DMS53 (cell line): ENCODE data around the gene SPATA25.

Source experiments
- DNase-seq: peaks from one replicate; lab custom pipeline; 2025; lab: John Stamatoyannopoulos, UW

Gene SPATA25

DNA sequence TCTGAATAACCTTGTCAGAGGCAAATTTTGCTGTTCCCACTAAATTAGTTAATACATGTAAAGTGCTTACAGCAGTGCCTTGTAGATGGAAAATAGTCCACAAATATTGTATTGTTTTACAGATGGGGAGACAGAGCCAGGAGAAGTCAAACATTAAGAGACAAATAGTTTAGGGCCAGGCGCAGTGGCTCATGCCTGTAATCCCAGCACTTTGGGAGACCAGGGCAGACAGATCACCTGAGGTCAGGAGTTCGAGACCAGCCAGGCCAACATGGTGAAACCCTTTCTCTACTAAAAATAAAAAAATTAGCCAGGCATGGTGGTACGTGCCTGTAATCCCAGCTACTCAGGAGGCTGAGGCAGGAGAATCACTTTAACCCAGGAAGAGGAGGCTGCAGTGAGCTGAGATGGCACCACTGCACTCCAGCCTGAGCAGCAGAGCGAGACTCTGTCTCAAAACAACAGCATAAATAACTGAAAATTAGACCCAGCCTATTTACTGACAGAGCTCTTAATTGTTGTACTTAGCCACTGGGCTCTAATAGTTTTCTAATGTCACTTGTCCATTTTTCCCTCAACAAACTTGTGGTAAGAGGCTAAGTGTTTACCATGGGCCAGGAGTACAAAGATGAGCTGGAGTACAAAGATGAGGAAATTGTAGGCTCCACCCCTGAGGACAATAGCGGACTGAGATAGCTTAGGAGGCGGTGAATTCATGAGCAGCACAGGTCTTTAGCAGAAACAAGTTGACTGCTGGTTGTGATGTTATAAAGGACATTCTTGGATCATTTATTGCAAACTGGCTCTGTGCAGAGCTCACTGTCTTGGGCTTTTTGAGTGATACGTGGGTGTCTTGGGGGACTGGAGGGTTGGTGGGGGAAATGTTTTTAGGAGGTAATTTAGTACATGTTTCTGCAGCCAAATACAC, 23.6 kb downstream of the SPATA25 start:
- peak; percentile 38 for DNase-seq

DNA sequence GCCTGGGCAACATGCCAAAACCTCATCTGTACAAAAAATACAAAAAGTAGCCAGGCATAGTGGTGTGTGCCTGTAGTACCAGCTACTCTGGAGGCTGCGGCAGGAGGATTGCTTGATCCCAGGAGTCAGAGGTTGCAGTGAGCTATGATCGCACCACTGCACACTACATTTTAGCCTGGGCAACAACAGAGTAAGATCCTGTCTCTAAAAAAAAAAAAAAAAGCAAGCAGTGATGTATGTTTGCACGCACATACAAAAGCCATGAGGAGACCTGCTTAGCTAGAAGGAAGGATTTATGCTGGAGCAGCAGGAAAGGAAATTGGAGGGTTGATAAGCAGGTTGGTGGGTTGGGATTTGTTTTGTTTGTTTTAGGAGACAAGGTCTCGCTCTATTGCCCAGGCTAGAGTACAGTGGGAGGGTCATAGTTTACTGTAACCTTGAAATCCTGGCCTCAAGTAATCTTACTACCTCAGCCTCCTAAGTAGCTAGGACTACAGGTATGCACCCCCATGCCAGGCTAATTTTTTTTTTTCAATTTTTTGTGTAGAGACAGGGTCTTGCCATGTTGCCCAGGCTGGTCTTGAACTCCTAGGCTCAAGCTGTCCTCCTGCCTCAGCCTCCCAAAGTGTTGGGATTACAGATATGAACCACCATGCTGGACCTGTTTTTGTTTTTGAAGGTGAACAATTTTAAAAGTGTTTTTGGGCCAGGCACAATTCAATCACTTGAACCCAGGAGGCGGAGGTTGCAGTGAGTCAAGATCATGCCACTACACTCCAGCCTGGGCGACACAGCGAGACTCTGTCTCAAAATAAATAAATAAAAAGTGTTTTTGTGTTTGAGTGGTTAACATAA, 26.0 kb downstream of the SPATA25 start:
- DNase-seq: peak; percentile 85

DNA sequence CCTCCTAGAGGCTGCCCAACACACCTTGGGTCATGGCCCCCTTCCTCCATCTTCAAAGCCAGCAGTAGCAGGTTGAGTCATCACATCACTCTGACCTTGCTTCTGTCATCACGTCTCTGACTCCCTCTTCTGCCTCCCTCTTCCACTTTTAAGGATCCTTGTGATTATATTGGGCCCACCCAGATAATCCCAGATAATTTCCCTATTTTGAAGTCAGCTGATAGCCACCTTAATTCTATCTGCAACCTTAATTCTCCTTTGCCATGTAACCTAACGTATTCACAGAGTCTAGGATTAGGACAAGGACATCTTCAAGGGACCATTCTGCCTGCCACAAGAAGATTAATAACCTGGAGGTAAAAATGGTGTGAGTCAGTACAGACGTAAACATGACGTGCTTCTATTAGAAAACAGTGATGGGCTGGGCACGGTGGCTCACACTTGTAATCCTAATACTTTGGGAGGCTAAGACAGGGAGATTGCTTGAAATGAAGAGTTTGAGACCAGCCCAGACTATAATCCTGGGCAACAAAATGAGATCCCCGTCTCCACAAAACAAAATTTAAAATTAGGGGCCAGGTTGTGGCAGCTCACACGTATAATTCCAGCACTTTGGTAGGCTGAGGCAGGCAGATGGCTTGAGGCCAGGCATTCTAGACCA, 26.7 kb downstream of the SPATA25 start:
- peak; percentile 50 for DNase-seq

DNA sequence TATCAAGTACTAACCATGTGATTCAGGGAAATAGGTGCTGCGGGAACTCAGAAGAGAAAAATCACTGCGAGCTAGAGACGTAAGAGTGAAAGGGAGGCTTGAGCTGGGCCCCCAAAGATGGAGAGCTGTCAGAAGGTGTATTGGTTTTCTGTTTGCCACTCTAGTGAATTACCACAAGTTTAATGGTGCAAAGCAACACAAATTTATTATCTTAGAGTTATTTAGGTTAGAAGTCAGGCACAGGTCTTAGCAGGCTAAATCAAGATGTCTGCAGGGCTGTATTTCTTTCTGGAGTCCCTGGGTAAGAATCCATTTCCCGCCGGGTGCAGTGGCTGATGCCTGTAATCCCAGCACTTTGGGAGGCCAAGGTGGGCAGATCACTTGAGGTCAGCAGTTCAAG, 27.5 kb downstream of the SPATA25 start:
- DNase-seq: no peak

DNA sequence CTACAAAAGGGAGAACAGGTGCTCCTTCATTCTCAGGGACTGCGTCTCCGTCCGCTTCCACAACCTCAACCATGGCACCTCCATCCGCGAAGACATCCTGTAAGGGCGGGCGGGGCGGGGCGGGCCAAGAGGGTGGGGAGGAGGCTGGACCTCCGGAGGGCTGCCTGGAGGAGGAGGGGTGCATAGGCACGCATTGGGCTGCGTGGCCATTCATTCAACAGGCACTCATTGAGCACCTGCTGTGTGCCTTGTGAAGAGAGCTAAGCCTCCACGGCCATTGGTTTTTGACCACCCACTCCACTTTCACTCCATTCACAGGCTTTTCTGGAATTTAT, 29.6 kb downstream of the SPATA25 start:
- peak; percentile 81 for DNase-seq

DNA sequence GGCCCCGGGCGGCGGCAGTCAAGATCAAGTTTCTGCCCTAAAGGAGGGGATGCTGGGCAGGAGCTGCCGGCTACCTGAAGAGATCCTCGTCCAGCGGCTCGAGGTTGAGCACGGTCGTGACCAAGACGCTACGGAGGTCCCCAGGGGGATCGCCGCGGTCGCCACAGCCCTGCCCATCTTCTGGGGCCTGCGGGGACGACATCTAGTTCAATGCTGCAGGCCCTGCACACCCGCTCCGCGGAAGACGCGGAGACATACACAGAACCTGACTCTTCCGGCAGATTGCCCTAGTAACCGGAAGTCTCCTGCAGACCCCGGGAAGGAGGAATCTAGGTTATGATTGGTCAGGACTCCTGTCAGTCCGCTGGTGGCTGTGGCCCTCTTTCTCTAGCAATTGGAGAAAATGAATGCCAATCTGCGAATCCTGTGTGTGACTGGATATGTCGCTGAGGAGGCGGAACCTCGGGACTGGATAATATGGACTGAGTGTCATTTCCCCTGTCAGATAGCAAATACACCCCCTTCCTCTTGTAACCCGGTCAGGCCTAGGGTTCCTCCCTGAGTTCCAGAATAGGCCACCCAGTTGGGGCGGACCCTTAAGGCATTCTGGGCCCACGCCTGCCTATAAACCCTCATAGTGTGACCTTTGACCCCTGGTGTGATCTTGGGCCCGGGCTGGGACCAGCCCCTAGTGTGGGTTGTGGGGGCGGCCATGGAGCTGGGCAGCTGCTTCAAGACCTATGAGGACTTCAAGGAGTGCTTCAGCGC, 30.1 kb downstream of the SPATA25 start, which contains the start of the genes ACOT8 and ZSWIM3:
Gene ACOT8 (minus strand): TSS at position 279 of the 768 bp plus-strand sequence. CDS start 77 bp downstream, at position 202.
Gene ZSWIM3 (plus strand): TSS at position 501 of the 768 bp plus-strand sequence. CDS start 212 bp downstream, at position 713.
- peak; percentile 100 for DNase-seq

DNA sequence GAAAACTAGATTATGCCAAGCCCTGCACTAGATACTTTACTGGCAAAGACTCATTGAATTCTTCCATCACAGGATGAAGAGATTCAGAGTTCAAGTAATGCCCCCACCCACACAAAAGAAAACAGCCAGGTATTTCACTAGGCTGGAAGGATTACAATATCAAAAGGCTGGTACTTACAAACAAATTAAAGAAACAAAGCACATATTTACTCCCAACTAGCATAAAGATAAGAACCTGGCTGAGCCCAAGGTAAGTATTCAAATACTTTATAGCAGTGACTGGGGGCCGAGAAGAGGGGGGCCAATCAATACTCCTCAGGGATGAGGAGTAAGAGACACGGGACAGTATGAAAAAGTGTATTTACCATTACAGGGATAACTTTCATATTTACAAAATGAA, 33.9 kb downstream of the SPATA25 start:
- no peak for DNase-seq

DNA sequence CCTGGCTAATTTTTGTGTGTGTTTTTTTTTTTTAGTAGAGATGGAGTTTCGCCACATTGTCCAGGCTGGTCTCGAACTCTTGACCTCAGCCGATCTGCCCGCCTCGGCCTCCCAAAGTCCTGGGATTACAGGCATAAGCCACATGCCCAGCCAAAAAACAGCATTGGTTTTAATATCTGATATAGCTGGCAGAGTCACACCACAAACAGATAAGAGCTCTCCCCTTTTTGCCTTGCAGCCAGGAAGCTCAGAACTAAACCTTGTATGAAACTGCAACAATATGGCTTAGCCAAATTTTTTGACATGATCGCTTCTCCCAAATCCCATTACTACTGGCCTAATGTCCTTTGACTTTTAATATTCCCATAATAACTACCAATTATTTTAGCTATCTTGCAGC, 35.1 kb downstream of the SPATA25 start:
- no peak for DNase-seq

DNA sequence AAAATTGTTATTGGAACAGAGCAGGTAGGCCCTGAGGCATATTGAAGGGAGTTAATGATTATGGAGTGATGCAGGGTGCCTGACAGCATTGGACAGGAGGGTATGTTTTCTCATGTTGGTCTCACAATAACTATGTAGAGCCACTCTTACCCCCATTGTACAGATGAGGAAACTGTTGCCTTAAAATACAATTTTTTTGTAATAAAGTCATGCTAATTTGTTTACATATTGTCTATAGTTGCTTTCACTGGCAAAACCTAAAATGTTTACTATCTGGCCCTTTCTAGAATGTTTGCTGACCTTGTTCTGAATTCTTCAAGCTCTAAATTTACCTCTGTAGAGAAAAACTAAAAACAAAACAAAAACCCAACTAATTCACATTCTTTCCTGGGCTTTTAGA, 35.9 kb downstream of the SPATA25 start:
- no peak for DNase-seq

DNA sequence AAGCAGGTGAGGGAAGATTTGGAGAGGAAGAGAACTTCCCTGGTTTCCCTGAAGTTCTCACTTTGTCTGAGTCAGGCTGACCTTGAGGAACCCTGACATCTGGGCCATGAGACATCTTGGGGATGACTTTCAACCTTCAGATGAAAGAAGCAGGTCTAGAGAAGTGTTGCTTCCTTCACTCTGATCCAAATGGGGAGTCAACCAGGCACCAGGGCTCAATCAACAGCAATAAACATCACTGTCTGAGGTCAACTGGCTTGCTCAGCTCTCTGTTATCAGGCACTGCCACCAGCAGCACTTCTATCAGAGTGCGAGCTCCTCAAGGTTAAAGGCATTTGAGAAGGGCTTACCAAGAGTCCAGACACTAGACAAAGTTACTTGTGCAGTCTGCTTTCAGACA, 36.5 kb downstream of the SPATA25 start:
- no peak for DNase-seq

DNA sequence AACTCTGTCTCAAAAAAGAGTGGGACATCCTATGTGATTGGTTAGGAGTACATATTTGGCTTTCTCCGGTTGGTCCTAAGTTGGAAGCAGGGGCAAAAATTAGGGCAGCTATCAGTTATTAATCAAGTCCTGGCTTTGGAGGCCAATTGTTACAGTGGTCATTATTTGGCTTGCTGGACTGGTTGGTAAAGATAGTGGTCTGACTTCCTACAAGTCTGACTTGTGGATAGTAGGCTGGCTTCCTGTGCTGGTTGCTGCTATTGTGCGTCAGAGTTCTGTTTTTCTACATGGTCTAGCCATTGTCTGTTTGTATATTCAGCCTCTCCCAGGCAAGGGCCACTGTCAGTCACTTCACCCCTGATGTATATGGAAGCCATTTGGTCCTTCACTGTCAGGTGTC, 37.2 kb downstream of the SPATA25 start:
- no peak for DNase-seq

DNA sequence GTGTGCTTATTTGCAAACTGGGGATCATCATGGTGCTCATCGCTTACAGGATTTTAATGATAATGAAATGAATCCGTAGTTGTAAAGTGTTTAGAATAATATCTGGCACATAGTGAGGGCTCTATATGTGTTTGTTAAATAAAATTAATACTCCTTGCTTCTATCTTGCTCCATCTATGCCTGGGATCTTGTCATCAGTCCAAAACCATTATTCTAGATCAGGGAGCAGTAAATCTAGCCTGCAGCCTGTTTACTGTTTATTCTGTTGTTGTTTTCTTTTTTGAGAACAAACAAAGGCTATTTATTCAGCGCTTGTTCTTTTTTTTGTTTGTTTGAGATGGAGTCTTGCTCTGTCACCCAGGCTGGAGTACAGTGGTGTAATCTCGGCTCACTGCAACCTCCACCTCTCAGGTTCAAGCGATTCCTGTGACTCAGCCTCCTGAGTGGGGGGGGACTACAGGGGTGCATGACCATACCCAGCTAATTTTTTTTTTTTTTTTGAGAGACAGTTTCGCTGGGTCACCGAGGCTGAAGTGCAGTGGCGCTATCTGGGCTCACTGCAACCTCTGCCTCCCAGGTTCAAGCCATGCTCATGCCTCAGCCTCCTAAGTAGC, 38.3 kb downstream of the SPATA25 start:
- DNase-seq: no peak

DNA sequence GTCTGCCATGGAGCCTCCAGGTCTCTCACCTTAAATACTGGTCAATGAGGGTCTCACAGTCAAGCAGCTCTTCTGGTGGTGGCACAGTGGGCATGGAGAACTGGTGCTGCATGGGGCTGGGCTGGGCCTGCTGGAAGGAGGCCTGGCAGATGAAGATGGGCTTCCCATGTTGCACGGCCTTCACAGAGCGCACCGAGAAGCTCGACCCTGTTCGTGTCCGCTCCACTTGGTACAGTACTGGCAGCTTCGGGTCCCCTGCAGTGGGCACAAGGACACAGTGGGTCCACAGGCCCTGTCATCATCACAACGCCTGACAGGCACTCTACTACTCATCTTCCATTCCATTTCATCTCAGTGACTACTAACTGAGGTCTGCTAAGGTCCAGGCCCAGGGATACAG, 39.0 kb downstream of the SPATA25 start:
- DNase-seq: no peak

DNA sequence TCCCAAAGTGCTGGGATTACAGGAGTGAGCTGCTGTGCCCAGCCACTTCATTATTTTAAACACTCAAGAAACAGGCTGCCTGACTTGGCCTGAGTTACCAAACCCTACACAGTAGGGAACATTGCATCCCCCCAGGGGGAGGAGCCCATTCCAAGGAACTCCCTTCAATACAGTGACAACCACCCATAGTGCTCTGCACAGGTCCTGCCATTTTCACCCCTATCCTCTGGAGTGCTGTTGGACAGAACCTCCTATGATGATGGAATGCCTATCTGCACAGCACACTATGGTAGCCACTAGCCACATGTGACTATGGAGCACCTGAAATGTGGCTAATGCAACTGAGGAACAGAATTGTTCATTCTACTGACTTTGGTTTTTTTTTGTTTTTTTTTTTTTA, 42.0 kb downstream of the SPATA25 start:
- DNase-seq: no peak

DNA sequence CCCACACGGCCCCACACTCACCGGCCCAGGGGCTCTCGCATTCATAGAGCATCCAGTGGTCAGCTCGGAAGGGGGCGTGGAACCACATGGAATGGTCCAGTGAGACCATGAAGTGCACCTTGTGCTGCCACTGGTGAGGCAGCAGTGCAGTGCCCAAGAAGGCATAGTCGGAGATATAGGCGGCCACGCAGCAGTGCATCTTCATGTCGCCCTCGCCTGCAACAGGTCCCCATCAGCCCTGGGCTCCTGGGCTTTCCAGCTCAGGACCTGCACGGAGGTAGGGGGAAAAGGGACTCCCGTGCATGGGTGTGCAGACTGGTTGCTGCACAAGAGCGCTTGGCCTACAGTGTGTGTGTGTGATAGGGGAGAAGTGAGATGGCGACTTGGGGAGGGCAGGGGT, 43.9 kb downstream of the SPATA25 start:
- DNase-seq: no peak

DNA sequence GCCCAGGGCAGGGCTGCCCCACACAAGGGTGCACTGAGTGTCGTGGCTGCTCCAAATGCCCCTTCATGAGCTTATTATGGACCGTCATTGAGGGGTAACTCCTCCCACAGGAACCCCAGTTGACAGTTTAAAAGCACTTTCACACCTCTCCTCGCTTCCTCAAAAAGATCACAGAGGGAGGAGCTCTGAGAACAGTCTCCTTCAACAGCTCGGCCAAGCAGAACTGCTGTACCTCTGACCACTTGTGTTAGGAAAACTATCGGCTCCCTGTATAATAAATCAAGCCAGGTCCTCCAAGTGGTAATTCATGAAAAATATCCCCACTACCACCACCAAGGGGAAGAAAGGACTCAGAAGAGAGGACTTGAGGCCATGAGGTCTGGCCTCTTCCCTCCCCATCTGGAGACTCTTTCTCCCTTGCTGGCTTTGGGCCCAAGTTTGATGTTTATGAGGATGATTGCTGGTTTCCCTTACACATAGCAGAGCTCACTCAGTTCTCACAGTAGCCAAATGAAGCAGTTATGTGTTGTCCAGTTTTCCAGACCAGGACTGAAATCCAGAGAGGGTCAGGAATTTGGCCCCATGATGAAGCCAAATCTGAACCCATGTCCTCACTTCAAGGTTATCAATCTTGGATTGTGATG, 45.1 kb downstream of the SPATA25 start:
- DNase-seq: no peak

DNA sequence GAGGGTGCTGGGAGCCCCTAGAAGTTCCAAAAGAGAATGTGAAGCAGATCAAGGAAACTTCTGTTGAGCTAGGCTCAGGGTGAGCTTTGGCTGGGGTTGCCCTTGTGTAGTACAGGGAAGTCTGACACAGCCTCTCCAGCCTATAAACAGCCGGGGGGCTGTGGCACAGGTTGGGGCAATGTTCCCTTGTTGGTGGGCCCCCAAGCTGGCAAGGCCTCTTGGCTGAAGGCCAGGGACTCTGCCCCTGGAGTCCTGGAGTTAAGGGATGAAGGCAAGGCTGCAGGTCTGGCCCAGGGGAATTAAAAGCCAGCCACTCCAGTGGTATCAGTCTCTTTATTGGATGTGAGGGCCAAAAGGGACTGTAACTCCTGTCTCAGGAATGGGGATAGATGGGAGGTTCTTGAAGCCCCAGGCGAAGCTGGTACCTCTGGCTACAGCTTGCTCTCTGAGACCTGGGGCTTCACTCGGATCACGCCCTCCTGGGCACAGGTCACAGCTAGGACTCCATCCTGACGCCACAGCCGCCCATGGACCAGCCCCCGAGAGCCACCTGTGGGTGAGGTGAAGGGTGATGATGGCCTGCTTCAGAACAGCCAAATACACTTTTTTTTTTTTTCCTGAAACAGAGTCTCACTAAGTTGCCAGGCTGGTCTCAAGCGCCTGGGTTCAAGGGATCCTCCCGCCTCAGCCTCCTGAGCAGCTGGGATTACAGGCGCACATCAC, 45.9 kb downstream of the SPATA25 start:
- DNase-seq: no peak

DNA sequence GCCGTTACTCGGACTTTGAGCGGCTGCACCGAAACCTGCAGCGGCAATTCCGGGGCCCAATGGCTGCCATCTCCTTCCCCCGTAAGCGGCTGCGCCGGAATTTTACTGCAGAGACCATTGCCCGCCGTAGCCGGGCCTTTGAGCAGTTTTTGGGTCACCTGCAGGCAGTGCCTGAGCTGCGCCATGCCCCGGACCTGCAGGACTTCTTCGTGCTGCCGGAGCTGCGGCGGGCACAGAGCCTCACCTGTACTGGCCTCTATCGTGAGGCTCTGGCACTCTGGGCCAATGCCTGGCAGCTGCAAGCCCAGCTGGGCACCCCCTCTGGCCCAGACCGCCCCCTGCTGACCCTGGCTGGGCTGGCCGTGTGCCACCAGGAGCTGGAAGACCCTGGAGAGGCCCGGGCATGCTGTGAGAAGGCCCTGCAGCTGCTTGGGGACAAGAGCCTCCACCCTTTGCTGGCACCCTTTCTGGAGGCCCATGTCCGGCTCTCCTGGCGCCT, 46.7 kb downstream of the SPATA25 start:
- no peak for DNase-seq

DNA sequence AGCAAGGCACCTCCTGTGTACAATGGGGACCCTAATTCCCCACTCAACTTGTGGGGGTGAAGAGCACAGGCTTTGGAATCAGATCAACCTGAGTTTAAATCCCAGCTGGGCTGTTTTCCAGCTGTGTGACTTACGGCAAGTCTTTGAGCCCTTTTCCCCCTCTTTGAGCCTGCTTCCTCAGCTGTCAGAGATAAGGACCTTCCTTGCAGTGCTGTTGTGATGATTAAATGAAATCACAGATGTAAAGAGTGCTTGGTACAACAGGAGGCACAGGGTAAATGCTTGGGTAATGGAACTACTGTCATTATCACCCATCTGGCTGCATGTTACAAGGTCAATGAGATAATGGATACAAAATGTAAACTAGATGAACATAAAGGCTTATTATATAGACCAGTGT, 50.6 kb downstream of the SPATA25 start:
- no peak for DNase-seq
